Germinal center (tissue), 1 donor: ENCODE data around the gene LINGO1.

Experiments used
- DNase-seq: peaks from one replicate; pipeline ENCODE4 v3.0.0; 2012; ENCODE audit warnings: mixed read lengths, low spot score

LINGO1 gene

DNA sequence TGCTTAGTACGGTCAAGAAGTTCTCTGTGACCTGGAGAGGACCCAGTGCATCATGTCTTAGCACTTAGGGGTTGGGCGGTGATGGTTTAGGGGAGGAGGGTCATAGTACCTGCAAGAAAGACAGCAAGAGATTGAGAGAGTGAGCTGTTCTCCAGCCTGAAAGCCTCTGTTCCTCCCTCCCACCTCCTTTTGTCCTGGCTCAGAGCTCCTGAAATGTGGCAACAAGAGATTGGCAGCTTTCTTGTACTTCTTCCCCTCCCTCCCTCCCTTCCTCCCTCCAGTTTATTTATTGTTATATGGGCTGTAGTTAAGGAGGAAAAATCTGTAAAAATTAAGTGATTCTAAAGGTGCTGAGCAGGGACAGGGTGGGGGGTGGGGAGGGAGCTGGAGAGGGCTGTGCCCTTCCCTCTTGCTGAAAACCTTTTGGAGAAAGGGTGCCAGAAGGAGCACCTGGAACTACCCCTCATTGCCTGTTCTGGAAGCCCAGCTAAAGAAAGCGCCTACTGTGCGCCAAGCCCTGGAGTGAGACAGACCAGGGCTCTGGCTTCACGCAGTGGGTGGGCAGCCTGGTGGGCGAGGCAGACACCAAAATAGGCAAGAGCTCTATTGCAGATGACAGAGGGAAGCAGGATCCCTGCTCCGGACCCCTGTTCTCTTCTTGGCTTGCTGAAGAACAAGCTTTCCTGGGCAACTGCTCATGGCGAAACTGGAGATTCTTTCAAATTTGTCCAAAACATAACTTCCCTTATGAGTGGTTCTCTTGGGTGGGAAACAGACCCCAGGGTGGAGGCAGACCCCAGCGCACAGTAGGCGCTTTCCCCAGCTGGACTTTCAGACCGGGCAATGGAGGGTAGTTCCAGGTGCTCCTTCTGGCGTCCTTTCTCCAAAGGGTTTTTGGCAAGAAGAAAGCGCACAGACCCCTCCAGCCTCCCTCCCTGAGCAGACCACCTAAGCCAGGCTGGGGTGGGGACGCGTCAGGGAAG is 35.6 kb downstream of the LINGO1 start:
- DNase-seq: no peak

DNA sequence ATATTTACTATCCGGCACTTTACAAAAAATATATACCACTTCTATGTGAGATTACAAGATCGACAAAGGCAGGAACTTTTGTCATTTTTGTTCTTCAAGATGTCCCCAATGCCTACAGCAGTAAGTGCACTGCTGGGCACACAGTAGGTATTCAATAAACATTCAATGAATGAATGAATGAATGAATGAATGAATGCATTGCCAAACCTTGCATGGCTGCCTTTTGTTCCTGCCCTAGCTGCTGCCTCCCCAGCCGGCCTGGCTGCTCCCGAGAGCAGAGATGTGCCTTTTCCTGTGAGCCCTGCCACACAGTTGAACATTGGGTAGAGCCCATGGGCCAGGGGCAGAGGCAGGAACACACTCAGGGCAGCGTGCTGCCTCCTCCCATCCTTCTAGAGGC is 37.5 kb downstream of the LINGO1 start:
- DNase-seq: no peak

DNA sequence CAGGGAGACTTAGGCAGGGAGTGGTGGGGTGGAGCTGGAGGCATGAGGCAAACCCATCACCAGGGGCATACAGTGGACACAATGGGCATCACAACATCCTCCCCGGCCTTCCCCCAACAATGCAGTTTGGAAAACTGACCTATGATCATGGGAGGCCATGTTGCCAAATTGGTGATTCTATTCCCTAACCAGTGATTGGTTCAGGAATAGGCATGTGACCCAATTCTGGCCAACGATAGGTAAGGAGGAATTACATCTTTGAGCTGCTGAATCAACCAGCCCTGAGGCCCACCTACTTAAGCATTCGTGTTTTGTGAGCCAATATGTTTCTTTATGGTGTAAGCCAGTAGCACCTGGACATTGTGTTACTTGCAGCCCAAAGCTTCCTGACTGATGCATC is 40.0 kb downstream of the LINGO1 start:
- no peak for DNase-seq

DNA sequence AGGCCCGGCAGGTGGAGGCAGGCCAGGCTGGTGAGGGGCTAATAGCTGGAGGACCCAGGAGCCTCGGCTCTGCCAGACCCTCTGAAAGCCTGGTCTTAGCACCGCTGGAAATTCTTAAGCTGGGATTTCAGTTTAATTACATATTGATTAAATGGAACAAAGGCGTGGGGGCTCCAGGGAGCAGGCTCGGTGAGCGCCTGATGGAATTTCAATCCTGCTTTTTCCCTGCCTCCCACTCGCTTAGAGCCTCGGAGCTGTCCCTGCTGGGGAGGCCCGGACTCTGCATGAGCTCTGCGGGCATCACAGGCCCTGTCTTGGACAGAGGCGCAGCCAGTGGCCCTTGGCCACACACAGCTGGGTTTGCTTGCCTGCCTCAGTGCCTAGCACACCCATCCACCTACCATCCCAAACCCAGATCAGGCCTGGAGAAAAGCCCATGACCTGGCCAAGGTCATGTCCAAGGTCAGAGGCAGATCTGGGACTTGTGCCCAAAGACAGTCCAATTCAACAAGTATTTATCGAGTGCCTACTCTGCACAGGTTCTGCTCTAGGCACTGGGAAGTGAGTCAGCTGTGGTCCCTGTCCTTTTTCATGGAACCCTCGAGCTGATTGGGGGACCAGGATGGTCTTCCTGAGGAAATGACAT is 40.6 kb downstream of the LINGO1 start:
- DNase-seq: no peak

DNA sequence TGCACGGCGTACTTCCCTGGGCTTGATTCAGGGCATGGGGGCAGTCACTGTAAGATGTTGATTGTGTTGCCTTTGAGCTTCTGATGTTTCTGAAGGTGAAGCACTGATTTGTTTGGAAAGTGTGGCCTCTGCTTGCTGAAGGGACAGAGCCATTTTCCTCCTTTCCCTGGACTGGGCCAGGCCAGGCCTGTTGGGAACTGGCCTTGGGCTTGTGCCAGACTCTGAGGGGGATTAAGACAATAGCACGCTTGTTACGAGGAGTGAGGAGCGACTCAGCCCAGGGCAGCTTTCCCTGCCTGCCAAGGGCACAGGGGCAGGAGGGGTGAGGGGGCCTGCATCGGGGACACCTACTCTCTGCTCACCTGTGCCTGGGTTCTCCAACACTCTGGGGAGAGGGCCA is 42.9 kb downstream of the LINGO1 start:
- DNase-seq: no peak

DNA sequence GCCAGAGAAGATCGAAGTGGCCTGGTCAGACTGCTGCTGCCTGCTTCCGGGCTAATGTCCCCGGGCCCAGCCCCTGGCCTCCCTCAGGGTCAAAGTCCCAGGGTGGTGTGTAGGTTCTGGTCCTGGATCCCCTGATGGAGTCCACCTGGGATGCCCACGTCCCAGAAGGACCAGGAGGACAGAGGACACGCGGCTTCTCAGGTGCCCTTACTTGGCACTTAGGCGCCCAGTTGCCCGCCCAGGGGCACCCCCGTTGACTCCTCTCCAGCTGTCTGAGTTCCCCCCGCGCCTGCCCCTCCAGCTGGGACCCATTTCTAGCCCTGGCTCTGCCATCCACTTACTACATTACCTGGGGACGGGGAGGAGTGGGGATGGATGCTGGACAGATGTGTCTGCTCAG is 44.6 kb downstream of the LINGO1 start:
- DNase-seq: no peak

DNA sequence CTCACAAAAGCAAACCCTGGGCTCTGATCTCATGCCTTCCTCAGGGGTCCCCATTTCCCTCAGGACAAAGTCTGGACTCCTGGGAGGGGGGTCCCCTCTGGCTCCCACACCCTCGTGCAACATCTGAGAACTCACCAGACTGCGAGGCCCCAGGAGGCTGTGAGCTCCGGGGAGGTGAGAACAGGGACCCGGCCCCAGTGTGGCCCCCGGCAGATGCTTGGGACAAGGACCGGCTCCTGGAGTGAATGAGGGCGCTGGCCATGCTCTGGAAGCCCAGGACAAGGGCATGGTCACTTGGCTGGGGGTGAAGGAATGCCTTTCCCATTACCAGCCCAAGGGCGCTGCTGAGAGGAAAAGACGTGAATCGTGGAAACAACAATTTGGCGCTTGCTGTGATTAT is 48.0 kb downstream of the LINGO1 start:
- no peak for DNase-seq

DNA sequence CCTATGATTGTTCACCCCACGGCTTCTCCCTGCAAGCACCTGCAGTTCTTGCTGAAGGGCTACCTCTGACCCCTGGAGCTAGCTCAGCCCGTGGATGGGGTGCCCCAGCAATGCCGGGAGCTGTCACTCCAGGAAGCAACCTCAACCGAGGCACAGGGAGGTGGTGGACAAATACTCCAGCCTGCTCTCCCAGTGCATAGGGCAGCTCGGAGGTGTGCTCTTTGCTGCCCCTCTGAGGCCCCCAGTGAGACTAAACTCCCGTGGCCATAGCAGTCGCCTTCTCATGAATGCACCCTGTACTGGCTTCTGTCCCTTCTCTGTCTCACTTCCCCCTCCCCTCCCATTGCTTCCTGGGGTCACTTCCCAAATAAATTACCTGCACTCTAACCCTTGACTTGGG is 48.5 kb downstream of the LINGO1 start:
- DNase-seq: no peak

DNA sequence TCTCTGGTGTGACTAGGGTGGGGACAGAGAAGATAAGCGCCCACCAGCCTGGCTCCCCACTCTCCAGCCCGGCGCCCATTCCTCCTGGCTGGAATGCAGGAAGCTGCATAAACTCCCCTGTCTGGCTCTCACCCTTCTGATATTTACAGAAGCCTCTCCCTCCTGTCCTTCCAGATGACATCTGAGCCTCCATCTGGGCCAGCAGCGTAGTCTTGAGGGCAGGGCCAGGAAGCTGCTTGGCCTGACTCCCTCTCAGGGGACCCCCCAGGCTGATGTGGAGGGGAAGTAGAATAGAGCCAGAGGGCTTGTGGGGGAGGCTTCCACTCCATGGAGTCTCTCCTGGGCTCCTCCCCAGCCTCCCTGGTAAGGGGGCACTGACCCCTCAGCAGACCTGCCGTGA is 49.9 kb downstream of the LINGO1 start:
- no peak for DNase-seq

DNA sequence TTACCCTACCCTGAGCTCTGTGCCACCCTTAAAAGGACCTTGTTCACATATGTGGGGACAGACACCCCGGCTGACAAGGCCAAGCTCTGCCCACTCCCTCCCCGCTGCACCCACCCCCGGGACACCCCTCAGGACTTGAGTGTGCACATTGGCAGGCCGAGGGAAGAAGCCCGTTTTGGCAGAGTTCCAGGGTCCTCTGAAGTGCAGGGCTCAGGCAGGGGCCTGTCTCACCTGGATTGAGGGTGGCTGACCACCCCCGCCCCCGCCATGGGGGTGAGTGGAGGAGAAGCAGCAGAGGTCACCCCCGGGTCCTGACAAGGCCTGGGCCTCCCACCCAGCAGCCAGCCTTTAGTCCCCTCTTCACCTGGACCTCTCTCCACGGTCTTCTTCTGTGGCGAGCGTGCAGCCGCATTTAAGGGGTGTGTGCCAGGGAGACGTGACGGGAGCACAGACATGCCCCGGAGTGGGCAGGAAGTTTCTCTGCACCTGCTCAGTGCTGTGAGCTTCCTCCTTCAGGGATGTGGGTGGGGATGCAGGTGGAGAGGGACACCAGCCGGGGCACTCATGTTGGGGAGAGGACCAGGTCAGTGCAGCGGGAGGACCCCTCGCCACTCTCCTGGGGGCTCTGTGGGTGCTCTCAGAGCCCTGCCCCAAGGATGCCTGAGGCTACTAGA is 50.7 kb downstream of the LINGO1 start:
- DNase-seq: no peak

DNA sequence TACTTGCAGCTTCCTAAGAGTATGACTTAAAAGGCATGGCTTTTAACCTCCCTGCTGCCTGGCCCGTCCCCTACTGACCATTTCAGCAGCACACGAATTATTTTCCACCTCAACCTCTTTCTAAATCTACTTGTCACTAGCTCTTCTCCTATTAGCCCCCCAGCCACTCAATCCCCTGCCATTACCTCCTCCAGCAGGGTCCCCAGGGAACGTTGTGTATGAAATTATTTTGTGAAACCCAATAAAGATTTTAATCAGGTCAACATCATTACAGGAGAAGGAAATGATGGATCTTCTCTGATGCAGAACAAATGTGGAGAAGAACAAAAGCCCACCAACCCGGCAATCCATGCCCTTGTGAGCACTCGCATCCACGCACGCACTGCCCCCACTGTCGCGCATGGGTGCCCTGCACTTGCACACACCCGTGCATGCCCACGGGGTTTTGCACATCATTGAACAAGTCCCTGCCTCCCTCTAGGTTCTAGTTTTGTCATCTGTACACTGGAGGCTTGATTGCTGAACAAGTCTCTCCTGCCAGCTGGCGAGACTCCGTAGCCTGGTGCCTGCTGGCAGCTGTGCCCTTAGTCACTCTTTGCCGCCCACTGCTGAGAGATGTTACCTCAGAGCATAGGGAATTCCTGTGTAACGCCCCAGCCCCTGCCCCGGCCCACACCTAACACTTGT is 51.6 kb downstream of the LINGO1 start:
- DNase-seq: no peak

DNA sequence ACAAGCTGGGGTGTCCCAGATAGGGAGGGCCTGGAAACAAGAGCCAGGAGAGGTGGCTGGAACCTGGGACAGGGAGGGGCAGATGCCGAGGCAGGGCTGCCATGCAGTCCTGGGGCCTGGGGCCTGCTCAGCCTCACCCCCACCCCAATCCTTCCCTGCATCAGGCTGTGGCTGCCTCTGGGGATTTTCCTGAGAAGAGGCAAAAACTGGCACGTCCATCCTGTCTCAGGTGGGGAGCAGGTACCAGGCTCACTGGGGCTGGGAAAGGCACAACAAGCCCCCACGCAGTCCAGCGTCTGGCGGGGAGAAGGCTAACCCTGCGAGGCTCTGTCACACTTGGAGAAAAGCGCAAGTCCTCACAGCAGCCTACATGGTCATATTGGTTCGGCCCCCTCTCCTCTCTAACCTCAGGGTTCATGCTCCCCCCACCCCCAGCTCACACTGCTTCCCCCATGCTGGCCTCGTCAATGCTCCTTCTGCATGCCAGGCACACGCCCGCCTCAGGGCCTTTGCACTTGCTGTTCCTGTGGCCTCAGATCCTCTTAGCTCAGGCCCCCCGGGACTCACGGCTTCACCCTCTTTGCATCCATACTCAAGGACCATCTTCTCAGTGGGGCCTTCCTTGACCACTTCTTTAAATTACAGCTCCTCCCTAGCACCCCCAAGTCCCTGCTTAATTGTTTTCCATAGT is 53.1 kb downstream of the LINGO1 start:
- no peak for DNase-seq

DNA sequence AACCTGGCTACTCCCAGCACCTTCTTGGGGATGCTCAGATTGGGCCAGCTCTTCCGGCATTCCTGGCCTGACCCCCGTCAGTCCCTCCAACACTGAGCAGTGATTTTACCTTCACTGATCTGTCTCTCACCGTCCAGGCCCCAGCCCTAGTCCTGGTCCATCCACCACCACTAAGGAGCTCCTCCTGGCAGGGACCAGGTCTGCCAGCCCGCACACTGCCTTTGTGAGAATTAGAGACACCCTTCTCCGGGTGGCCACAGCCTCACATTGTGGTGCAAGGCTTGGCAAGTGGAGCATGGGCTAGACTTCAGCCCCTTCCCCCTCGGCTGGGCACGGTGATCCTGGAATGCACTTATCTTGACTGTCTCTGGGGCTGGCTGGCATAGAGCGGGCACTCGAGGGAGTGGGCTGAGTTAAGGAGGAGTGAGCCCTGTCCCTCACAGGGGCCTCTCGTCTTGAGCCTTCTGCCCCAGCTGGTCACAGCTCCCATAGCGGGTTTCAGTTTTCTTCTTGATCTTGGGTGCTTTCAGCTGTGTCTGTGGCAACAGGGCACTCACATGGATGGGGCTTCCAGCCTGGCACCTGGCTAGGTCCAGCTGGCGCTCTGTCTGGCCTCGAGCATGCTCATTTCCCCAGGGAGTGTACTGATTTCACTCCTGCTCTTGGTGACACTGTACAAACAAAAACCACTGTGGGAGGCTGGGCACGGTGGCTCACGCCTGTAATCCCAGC is 53.9 kb downstream of the LINGO1 start:
- DNase-seq: no peak

DNA sequence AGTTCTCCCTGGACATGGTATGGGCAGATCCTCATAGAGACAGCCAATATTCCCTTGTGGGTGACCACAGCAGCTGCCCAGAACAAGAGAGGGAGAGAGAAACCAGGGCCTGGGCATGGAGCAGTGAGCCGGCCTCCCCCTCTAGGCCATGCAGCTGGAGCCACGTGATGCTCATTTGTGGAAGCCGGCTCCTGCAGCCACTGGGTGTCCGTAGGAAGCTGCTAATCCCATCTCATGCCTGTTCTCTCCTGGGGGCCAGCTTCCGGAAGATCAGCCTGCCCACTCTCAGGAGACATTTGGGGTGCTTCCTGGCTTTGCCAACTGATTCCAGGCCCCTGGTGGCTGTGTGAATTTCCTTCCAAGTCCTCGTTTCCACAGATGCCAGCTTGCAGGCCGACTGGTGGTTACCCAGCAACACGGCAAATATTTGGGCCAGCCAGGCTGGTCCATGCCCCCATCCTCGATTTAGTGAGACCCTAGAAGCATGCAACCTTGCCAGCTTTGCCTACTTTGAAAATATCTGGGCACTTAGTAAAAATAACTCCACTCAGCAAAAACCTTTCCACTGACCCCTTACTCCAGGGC is 55.3 kb downstream of the LINGO1 start:
- DNase-seq: no peak

DNA sequence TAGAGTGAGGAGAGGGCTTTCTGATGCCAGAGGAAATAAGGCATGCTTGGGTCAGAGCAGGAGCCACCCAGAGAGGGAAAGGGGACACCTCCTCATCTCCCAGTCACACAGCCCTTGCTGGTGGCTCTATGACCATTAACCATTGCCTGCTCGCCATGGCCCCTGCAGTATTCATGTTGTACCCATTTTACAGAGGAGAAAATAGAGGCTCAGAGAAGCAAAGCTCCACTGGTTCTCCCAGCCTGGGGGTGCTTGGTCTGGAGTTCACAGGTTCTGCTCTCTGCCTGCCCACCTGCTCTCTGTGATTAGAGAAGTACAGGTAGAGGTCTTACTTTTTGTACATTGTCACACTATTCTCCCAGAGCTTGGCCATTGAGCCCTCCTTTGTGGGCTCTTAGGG is 56.2 kb downstream of the LINGO1 start:
- no peak for DNase-seq

DNA sequence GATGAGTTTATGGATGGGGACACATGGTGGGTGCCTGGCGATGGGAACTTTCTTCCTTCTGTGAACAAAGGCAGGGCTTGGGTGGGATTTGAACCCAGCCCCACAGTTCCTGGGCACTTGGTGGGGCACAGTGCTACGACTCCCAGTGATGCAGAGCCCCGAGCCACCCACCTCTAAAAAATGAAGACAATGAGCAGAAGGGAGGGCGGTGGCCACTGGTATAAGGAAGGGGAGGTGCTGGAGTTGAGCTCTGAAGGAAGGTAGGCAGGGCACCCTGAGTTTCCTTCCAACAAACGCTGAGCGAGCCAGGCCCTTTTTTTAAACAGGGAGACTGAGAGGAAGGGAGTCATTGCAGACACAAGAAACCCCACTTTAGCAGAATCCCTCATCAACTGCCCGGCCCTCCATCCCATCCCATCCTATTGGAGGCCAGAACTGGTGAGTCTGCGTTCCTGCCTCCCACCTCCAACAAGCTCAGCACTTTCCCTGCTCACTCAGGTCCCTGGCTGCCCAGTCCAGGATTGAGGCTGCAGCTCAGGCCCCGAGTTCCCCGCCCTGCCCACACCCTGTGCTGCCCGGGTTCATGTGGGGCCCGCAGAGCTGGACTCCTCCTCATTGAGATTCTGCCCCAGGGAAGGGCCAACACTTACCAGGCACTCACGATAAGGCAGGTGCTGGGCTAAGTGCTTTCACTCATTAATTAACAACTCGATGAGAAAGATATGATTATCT is 57.3 kb downstream of the LINGO1 start:
- no peak for DNase-seq

DNA sequence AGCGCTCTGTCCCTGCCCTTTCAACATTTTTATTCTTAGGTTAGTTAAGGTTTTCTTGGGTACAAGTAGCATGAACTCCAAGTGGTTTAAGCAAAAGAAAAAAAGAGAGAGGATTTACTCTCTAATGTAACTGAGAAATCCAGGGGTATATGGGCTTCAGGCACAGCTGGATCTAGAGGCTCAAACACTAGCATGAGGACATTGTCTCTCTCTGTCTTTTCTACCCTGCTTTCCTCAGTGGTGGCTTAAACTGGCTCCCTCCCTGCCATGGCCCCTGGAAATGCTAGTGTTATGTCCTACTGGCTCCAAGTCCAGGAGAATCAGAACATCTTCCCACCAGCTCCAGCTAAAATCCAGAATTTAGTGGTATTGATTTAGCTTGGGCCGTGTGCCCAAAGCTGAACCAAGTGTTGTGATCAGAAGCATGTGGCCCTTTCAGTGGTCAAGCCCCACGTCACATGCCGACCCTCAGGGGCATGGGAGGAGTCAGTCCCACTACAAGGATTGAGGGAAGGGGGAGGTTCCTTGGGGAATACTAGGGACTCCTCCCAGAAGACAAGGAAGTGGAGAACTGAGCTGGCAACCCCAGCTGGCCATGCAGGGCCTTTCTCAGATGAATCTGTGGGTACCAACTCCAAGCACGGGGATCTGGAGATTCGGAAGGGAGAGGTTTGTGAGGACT is 58.0 kb downstream of the LINGO1 start:
- DNase-seq: no peak

DNA sequence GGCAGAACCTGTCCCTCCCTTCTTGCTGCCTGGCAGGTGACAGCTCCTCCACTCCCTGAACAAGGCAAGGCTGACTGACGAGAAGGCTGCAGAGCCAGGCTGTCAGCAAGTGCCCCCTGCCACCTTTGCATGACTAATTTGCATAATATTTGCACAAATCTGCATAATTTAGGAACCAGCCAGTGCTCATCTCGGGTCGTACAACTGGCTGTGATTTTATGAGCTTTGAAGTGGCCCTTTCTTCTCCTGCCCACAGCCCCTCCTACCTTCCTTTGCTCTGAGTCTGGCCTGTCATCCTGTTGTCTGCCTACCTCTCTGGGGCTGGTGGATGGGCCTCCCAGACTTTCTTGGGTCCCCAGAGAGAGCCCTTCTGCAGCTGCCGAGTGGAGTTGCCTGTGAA is 58.9 kb downstream of the LINGO1 start:
- DNase-seq: no peak

DNA sequence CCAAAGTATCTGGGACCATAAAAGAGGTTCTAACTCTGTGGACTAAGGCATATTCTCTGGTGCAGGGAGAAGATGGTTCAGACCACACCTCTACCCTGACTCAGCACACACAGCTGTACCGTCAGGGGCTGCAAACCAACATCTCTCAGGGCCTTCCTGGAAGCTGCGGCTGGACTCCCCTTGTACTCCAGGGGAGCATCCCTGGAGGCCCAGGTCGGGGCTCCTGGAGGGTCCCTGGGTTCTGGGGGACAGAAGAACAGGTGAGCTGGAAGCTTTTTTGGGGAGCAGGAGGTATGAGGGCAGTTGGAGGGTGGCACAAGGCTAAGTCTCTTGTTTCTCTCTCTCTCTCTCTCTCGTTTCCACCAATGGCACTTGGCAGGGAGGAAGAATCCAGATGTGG is 60.5 kb downstream of the LINGO1 start:
- DNase-seq: no peak
